ENCODE results near the gene PPIF. TPM values are rescaled to one million over a fixed set of nuclear protein-coding genes. Genes with fewer than 3 reads are reported as not detected.

PPIF gene
- total RNA-seq, 1 donor from 2014 or later: 23.1 TPM

DNA sequence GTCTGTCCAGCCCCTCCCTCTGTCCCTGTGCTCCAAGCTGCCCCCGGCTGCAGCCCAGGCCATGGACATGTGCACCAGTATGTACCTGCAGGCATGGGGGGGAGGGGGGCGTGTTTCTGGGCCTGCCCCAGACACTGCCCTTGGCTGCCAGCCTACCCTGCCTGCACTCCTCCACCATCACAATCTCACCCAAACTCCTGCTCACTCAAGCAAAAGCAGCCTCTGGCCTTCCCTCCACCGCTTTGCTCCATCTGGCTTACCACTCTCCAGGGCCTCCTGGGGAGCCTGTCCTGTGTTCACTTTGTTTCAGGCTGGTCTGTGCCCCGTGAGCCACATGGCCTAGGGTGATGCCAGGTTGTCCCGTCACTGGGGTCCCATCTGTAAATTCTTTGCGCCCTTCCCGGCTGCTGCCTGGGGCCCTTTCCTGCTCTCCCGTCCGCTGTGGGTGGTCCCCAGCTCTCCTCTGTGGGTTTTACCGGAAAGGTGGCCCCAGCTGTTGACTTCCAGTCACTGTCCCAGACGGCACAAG, 33.3 kb upstream of the PPIF start:
- no peak for DNase-seq (ENCODE audit: low spot score)

DNA sequence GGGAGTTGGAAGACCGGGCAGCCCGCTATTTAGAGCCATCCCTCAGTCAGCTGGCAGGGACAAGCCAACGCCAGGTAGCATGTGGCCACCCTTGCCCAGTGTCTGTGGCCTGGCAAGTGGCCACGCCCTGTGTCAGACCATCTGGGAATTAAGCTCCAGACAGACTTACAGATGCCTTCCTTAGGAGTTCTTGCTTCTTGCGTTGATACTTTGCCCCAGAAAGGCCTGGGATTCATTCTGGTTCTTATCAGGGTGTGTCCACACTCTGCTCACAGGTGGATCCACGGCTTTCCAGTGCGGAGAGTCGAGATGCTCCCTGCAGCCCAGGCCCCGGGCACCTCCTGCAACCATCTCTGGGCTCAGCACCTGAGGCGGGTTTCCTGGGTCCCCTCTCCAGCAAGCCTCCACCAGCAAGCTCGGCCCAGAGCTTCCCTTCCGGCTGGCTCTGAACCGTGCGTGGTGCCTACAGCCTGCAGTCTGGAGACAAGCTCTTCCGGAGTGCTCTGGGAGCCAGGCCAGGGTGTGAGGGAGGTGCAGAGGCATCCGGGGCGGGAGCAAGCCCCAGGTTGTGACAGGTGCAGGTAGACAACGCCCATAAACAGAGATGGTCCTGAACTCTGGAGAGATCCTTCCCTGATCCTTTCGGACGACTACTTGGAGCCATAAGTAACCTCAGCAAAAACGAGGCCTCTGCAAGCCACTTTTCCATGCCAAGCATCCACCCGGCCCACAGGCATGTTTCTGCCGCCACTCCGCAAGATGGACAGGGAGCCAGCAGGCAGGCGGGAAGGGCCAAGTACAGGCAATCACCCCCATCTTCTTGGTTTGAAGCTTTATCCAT, 32.3 kb upstream of the PPIF start:
- no peak for DNase-seq (ENCODE audit: low spot score)

DNA sequence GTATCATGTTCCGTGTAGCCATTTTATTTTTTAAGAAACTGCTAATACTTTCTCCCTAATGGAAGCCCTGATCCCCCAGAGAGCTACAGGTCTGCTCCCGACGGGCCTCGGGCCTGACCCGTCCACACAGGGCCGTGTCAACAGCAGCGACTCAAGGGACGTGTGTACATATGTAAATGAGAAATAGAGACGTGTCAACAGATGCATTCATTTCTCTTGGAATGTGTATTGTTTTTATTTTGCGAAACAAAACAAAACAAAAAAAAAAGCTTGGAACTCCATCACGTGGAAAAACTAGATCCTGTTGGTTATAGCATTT, 31.7 kb upstream of the PPIF start:
- no peak for DNase-seq (ENCODE audit: low spot score)

DNA sequence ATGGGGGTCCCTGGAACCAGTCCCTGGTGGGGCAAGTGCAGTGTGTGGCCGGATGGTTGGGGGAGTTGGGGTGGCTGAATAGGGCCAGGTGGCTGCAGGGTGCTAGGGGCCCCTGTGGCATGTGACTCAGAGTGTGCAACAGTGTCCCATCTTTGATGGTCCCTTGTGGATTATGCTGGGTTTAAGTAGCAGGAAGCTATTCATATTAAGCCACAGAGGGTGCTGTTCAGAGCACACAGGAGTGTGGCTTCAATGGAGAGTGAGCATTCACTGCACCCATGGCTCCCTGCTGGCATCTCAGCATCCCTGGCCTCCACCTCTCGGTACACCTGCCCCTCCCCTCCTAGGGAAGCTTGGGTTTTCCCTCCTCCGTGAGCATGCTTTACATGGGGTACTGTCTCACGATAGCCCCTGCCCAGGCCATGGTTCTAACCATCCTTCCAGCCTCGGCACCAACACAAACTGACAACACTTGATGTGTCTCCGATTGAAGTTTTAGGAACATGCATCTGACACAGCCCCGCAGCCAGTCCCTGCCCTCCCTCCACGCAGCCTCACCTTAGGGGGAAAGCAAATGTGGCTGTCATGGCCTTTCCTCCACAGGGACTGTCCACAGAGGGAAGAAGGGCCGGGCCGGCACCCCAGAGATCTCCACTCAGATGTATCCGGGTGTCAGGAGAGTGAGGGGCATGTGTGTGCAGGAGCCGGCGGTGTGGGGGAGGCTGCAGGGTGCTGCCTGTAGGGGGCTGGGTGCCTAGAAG, 30.4 kb upstream of the PPIF start:
- no peak for DNase-seq (ENCODE audit: low spot score)

DNA sequence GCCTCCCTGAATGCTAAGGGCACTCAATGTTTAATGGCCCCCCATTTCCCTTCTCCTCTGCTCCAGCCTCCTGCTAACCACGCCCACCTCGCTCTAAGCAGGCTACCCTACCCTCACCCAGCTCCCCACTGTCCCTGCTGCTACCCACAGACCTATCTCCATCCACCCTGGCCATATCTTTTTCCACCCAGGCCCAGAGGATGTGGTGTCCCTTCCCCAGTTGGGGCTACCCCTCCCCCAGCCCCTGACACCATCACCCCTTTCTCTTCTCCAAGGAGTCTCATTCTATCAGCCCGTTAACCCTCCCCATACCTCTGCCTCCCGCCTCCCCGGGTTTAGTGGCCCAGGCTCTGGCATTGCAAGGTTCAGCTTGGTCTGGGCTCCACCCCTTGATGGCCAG, 28.9 kb upstream of the PPIF start:
- no peak for DNase-seq (ENCODE audit: low spot score)

DNA sequence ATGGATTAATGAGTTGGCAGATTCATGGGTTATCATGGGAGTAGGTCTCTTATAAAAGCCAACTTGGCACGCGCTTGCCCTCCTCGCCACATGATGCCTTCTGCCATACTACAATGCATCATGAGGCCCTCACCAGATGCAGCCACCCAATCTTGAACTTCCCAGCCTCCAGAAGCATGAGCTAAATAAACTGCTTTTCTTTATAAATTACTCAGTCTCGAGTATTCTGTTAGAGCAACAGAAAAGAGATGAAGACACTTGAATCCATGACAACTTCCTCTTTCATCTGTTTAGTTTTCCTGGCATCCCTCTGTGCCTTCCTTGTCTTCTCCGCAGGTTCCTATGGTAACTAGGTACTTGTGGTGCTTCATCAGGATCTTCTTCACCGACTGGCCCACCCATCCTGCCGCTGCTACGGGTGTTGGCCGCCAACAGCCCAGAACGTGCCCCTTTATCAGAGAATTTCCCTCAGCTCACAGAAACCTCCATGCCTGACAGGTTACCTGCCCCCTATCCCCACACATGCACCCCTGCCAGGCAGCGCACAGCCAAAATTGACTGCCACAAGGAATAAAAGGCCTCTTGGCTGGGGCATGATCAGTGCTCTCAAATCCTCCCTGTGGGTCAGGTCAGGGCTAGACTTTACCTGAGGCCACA, 28.0 kb upstream of the PPIF start:
- no peak for DNase-seq (ENCODE audit: low spot score)

DNA sequence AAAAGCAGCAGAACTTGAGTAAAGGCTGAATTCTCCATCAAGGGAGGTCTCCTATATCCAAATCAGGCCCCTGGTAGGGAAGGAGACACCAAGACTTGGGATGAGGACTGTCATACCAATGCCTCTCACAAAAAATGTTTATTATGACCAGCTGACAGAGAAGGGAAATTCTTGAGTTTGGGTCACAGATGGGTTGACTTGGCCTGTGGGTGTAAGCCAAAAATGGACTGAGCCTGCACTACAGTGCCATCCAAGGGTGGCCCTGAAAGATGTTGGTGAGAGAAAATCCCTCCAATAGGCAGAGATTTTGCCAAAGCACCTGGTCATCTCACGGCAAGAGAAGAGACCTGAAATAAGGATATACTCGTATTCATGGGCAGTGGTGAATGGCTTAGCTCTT, 27.0 kb upstream of the PPIF start:
- DNase-seq (ENCODE audit: low spot score): no peak

DNA sequence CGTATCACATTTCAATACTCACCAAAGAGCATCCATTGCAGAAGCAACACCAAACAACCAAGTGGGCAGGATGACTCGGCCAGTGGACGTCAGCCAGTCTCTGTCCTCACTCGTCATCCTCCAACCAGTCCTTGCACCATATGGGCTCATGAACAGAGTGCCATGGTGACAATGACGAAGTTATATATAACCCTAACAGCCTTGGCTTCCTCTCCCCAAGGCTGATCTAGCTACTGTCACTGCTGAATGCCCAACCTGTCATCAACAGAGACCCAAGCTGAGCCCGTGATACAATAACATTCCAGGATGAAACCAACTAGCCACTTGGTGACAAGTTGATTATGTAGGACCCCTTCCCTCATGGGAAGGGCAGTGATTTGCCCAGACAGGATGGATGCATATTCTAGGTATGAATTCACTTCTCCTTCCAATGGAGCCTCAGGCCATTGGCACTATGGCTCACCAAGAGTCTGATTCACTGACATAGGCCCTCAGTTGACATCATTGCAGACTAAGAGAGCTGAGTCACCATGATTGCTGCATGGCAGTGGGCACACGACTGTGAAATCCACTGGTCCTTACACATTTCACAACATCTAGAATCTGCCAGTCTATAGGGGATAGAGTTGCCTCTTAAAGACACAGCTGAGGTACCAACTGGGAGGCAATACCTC, 26.3 kb upstream of the PPIF start:
- no peak for DNase-seq (ENCODE audit: low spot score)

DNA sequence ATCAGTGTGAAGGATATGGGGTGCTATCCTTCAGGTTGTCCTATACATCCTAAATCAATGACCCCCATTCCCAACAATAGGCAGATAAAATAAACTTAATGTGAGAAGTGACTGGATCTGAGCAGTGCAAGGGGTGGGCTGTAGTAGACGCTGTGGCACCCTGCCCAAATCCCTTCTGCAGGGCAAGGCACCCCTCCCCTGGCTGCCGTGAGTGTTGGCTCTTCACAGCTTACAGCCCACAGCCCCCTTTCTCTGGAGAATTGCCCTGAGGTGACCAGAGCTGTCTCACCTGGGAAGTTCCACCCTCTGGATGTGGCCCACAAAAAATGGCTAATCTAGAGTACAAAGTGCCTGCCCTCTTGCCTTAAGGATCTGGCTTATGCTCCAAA, 25.8 kb upstream of the PPIF start:
- no peak for DNase-seq (ENCODE audit: low spot score)

DNA sequence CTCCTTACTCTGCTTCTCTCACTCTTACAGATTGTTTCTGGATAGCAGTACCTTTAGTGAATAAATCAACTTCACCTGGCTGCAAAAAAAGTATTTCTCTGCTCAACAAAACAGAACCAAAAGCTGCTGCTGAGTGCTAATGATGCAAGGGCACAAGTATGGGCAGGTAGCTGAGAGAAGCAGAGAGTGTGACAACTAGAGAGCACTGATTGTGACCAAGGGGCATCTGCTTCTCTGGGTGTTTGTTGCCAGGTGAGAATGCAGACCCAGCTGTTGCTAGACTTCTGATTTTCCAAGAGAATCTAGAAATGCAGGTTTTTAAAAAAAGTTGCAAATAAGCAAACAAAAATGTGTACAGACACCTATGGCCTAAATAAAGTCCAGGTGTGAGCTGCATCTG, 25.3 kb upstream of the PPIF start:
- DNase-seq (ENCODE audit: low spot score): no peak

DNA sequence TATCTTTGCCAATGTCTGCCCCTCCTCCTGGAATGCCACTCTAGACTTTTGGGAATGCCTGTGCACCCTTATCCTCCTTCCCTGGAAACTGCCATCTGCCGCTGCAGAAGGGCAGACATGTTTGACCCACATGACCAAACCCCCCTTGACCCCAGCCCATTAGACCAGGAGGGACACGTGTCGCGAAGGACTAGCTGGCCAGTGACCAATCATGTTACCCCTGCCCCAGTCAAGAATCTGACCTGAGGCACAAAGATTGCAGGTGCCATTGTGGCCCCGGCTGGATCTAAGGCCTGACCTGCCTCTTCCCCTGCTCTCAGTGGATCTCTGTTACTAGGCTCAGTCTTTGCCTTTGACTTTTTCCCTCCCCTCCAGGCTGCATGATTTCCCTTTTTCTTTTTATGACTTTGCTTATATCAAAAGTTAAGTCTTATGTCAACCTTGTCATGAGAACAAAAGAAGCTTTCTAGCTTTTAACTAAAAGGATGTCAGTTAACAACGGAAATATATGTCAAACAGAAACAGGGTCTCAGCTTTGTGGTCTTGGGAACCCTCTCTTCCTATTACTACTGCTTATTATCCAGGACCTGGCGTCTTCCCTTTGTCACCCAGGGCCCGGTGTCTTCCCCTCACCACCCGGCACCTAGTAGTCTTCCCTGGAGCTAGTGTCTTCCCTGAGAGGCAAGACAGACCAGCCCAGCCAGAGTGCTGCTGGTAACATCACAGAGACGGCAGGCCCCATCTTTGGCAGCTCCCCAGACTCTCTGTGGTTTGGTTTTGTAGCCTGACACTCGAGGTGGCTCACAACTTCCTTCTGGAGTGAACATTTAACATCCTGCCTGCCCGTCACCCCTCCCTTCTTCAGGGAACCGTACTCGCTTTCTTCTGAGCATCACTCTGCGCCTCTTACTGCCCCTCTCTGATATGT, 24.4 kb upstream of the PPIF start:
- DNase-seq (ENCODE audit: low spot score): peak; percentile 89

DNA sequence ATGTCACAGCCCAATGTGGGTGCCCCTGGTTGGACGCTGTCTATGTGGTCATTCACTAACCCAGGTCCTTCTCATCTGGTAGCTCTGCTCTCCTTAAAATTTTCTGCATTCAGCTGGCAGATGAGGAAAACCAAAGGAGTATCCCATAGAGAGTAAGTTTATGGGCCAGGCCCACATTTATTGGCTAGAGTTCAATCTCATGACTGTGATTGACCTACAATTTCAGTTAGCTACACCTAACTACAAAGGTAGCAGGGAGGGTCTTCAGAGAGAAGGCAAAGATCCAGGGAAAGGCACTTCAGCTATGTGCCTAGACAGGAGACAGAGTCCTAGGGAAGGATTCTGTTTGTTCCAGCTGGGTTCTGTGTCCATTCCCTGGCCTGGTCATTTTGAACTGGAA, 23.7 kb upstream of the PPIF start:
- DNase-seq (ENCODE audit: low spot score): no peak

DNA sequence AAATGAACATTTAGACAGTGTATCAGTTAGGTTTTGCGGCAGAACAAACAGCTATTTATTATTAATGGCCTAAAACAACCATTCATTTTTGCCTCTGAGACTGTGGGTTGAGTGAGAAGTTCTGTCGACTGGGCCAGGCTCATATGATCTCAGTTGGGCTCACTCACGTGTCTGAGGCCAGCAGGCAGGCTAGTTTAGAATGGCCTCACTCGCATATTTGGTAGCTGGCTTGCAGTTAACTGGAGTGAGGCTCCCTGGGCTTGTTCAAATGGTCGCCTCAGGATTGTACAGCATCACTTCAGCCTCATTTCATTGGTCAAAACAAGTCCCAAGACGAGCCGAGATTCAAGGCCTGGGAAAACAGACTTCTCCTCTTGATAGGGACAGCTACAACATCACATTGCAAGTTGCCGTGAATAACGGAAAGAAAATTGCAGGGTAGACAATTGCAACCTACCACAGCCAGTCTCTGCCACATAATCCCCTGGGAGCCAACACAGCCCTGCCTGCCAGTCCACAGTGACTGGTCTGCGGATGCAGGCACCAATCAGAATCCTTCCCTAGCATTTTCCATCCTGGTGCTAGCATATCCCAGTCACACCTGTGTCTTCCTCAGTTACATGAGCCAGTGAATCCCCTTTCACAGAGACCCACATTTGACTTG, 23.1 kb upstream of the PPIF start:
- DNase-seq (ENCODE audit: low spot score): no peak

DNA sequence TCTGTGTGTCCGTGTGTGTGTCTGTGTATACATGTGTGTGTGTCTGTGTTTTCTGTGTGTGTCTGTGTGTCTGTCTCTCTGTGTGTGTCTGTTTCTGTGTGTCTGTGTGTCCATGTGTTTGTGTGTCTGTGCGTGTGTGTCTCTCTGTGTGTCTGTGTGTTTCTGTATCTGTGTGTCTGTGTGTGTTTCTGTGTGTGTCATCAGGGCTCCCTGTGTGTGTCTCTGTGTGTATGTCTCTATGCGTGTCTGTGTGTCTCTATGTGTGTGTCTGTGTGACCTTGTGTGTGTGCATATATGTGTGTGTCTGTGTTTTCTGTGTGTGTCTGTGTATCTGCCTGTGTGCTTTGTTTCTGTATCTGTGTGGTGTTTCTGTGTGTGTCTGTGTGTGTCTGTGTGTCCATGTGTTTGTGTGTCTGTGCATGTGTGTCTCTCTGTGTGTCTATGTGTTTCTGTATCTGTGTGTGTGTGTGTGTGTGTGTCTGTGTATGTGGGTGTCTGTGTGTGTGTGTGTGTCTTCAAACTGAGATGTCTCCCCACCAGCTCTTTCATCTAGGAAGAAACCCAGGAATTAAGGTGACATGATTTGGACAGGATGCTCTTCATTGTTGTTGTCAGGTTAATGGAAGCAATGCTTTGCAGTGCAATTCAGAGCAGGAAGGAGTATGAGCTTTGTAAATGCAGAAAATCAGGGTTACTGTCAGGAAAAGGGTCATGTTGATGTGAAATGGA, 20.7 kb upstream of the PPIF start:
- no peak for DNase-seq (ENCODE audit: low spot score)

DNA sequence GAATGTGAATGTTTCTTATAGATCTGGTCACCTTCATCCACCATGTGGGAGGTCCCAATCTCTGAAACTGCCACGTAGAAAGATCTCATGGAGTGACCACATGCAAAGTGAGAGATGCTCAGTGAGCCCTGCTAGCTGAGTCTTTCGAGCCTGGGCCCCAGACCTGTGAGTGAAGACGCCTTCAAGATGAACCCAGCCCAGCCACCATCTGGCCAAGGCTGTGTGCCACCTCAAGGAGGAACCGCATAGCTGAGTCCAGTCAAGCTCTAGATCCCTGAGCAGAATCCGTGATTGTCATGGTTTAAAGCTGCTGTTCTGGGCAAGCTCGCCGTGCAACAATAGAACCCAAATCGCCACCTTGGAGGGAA, 20.2 kb upstream of the PPIF start:
- DNase-seq (ENCODE audit: low spot score): no peak

DNA sequence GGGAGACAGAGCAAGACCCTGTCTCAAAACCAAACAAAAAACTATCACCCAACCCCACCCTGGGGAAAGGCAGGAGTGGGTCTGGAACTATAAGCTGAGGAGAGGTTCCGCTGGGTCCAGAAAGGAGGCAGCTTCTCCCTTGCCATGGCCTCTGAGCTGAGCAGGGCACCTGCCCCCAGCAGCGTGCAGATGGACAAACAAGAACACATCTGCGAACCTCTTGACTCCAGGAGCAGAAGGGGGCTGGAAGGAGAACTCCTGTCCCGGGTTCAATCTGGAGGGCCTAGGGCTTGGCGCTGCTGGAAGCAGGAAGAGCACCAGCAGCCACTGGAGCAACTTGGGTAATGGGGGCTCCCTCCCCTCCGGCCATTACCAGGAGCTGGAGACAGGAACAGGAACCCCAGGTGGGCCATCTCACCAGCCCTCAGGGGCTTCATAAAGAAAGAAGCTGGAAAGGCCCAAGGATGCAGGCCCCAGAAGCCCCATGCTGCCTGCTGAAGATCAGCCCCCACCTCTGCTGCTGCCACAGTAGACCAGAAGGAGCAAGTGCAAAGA, 19.0 kb upstream of the PPIF start:
- DNase-seq (ENCODE audit: low spot score): no peak

DNA sequence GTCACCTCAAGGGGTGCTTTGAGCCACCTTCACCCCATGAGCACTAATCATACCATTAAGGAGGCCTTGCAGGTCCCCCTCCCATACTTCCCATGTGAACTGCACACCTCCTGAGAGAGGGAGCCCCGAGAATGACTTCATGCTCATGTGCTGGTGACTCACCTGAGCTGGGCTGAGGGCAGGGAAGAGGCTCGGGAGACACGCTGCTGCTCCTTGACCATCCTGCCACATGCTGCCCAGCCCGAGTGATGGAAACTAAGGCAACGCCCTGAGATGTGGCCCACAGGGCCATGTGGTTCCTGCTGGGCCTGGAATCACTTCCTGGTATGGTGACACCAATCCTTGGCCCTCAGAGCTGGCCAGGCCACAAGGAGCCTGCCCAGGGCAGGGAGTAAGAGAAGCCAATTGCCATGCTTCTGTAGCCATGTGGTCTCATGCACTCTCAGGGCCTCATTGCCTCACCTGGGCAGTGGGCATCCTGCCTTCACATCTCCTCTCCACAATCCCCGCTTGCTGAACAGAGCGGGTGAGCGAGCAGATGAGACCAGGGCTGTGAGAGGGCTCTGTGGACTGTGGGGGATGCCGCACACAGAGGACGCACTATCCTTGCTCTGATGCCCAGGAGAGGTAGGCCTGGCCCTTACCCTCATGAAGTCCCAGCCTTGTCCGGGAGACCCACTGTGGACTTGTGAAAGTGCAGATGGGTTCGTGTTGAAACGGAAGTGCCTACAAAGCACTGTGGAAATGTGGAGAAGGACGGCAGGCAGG, 18.3 kb upstream of the PPIF start:
- DNase-seq (ENCODE audit: low spot score): no peak

DNA sequence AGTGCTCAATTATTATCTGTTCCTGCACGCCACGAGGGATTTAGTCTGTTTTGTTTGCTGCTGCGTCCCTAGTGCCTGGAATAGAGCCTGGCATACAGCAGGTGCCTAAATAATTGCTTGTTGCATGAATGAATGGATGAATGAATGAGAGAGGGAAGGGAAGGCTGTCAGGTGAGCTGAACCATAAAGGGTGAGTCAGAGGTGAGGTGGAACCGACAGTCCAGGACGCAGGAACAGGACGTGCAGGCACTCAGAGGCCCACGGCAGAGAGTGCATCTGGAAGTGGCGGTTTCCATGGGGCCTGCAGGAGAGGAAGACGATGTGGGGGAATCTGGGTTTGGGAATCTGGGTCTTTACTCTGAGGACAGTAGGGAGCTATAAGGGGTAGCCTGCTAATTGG, 17.7 kb upstream of the PPIF start:
- DNase-seq (ENCODE audit: low spot score): no peak

DNA sequence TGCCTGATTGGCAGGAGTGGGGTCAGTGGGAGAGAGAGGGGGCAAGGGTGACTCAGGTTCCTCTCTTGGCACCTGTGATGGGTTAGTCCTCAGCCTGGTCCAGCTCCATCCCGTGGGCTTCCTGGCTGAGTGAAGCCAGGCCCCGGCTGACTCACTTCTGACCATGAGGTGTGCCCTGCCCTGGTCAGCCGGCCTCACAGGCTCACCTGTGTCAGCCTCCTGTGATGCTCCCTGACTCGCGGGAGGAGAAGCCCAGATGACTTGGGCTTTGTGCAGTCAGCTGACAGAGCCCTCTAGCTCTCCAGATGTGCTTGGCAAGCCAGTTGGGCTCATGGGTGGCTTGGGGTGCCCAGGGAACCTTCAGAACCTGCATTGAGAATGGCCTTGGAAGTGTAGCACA, 16.0 kb upstream of the PPIF start:
- DNase-seq (ENCODE audit: low spot score): no peak
